Fibroblast of skin of right quadriceps (primary cell): ENCODE data around the gene PARD3.
A peak's percentile ranks its signal among the peaks of the same experiment; 100 is the strongest.

Source experiments
- DNase-seq: peaks from one replicate; pipeline ENCODE4 v3.0.0-alpha.2; 2013

PARD3 gene

GRCh38 chr10:34109495-34109894 is 705.6 kb downstream of the PARD3 start:
- DNase-seq: no peak

DNA sequence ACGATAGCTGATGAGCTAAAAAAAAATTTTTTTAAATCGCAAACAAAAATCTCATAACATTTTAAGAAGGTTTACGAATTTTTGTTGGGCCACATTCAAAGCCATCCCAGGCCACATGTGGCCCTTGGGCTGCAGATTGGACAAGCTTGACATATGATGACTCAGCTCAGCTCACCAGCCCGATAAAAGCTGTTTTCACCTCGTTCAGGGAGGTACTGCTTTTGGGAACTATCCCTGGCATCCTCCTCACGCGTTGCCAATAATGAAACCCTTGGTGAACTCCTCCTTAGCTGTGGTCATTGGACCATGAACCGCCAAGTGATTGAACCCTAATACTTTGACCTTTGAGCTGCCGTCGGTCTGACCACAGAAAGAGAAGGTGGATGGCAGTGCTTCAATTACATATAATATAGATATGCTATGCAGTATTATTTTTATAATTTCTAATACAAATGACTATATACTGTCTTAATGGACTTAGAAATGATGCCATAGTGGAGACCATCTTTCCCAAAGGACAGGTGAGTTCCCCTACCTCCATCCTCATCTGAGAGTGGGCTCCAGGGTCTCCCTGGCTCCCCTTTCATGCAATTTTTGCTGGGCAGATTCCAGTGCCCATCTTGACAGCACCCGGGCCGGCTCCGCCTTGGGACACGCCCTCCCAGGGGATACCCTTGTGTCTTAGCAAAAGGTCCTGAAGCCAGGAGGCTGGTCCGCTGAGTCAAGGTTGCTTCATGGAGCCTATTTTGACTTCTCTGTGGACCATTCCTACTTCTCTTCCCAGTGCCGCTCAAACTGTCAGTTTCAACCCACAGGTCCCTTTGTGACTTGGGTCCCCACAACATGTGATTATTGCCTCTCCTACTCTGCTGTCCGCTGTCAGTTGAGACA is 707.2 kb downstream of the PARD3 start:
- no peak for DNase-seq

GRCh38 chr10:34106356-34106885 is 708.7 kb downstream of the PARD3 start:
- no peak for DNase-seq

GRCh38 chr10:34104829-34105572 is 710.1 kb downstream of the PARD3 start:
- peak; percentile 39 for DNase-seq

DNA sequence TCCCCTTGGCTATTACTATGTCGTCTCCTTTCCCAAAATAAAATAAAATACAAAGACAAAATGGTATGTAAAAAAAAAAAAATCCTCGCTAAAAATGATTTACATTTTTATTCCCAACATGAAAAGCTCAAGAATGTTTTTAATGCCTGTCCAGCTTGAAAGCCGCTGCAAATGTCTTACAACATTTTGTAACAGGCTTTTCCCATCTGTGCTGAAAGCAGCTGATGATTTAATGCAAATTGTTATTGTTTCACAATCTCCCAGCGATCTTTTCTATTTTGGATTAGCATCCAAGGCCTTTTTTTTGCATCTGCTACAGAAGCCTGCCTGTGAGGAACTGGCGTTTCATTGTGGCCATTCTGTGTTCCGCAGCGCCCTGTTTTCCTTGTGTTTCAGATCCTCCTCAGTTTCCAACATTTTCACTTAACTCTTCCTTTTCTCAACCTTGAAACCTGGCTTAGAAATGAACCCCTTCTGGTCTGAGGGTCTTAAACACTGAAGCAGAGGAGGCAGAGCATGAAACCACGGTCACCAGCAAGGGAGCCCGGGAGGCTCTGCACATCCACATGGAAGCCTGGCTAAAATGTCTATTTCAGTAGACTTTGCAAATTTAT is 712.1 kb downstream of the PARD3 start:
- peak; percentile 92 for DNase-seq

DNA sequence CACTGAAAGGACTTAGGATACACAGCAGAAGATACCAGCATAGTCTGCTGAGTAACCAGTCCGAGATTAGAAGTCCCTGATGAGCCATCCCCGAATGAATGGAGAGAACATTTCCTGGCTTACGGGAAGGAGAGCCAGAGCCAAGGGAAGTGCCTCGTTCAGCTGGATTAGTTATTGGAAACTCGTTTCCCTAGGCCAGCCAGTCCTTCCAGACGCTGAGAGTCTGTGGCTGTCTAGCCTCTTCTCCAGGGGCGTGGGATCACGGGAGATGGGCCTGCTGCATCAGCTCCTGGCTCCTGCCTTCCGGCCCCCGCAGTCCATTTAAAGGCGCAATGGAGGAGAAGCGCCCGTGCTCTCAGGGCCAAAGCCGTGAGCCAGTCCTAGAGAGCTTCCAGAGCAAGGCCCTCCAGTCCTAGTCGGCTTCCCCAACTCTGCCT is 712.8 kb downstream of the PARD3 start:
- DNase-seq: peak; percentile 78

- no peak for DNase-seq
These were observed 714.1 kb downstream of the PARD3 start for GRCh38 chr10:34101001-34101400.

- DNase-seq: no peak
These were observed 716.1 kb downstream of the PARD3 start for GRCh38 chr10:34098821-34099567.

- no peak for DNase-seq
These were observed 717.4 kb downstream of the PARD3 start for GRCh38 chr10:34097682-34098081.

DNA sequence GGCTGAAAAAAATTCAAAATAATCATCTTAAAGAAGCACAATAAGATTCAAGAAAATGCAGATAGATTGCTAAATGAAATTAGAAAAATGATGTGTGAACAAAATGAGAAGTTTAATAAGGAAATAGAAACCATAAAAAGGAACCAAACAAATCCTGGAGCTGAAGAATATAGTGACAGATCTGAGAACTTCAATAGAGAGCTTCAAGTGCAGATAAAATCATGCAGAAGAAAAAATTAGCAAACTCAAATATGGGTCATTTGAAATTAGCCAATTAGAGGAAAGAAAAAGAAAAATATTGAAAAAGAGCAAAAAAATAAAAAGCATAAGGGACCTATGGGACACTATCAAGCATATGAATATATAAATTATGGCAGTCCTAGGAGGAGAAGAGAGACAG is 720.1 kb downstream of the PARD3 start:
- no peak for DNase-seq

DNA sequence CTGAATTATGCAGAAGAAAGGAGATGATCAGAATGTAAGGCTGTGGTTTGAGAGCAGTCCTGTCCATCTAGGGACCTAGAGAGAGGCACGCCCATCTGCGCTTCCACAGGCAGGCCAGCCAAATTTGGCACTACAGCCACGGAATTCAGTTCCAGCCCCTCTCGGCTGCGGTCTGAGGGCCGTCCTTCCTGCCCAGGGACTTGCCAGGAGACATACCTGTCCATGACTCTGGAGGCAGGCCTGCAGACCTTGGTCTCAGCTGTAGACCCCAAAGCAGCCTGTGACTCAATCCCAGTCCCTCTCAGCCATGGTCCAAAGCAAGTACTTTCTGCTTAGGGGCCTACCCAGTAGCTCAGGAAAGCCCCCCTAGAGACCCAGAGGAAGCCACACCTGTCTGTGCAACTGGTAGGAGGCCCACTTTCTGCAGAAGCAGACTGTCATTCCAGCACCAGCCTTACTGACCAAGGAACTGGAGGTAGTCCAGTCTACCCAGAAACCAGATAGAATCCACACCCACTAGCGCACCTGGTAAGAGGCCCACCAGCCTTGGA is 720.9 kb downstream of the PARD3 start:
- no peak for DNase-seq

DNA sequence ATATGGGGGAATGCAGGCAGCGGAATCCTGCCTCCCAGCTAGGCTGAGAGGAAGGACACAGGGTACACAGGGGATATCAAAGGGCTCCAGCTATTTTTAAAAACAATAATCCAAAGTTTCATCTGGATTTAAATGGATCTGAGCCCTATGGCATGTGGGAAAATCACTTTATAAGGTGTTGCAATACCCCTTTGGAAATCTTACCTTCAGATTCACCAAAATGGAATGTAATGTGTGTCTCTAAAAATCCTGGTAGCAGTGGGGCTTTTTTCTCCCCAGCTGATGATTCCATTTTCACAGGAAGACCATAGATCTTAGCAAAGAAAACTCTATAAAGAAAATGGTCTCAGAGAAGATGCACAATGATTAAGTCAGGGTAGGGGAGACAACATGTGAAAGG is 722.2 kb downstream of the PARD3 start:
- peak; percentile 66 for DNase-seq

GRCh38 chr10:34091635-34092195 is 723.4 kb downstream of the PARD3 start:
- DNase-seq: no peak

- DNase-seq: no peak
These were observed 725.8 kb downstream of the PARD3 start for GRCh38 chr10:34089253-34089652.

GRCh38 chr10:34088208-34088794 is 726.8 kb downstream of the PARD3 start:
- DNase-seq: no peak

- DNase-seq: no peak
These were observed 728.0 kb downstream of the PARD3 start for GRCh38 chr10:34087095-34087418.

GRCh38 chr10:34083567-34083966 is 731.5 kb downstream of the PARD3 start:
- DNase-seq: no peak

GRCh38 chr10:34081948-34082347 is 733.1 kb downstream of the PARD3 start:
- no peak for DNase-seq

- DNase-seq: no peak
These were observed 733.8 kb downstream of the PARD3 start for GRCh38 chr10:34081347-34081743.

- DNase-seq: no peak
These were observed 734.4 kb downstream of the PARD3 start for GRCh38 chr10:34080485-34081346.
